Measurements from ENCODE around the gene NR3C1.

Gene NR3C1

GRCh38 chr5:143397302-143398052 is 6.0 kb downstream of the NR3C1 start:
- no peak for DNase-seq

- DNase-seq = no peak
Measured at GRCh38 chr5:143396353-143396940, 7.0 kb downstream of the NR3C1 start.

- DNase-seq = no peak
Measured at GRCh38 chr5:143395638-143396352, 7.7 kb downstream of the NR3C1 start.

GRCh38 chr5:143393524-143393923 is 10.0 kb downstream of the NR3C1 start:
- no peak for DNase-seq

GRCh38 chr5:143390941-143391340 is 12.5 kb downstream of the NR3C1 start:
- DNase-seq = no peak

- no peak for DNase-seq
Measured at GRCh38 chr5:143390258-143390657, 13.2 kb downstream of the NR3C1 start.

GRCh38 chr5:143386725-143387124 is 16.8 kb downstream of the NR3C1 start:
- DNase-seq = no peak

GRCh38 chr5:143384865-143385657 is 18.4 kb downstream of the NR3C1 start:
- DNase-seq = no peak

- DNase-seq = no peak
Measured at GRCh38 chr5:143383988-143384387, 19.5 kb downstream of the NR3C1 start.

GRCh38 chr5:143379606-143380005 is 23.9 kb downstream of the NR3C1 start:
- DNase-seq = no peak

GRCh38 chr5:143376911-143377813 is 26.3 kb downstream of the NR3C1 start:
- no peak for DNase-seq

- DNase-seq = no peak
Measured at GRCh38 chr5:143376195-143376779, 27.2 kb downstream of the NR3C1 start.

GRCh38 chr5:143374496-143375217 is 28.8 kb downstream of the NR3C1 start:
- DNase-seq = no peak

- DNase-seq = no peak
Measured at GRCh38 chr5:143373076-143373475, 30.4 kb downstream of the NR3C1 start.

- DNase-seq = no peak
Measured at GRCh38 chr5:143372187-143372829, 31.2 kb downstream of the NR3C1 start.

- DNase-seq = no peak
Measured at GRCh38 chr5:143370440-143370839, 33.0 kb downstream of the NR3C1 start.

GRCh38 chr5:143364061-143364460 is 39.4 kb downstream of the NR3C1 start:
- DNase-seq = no peak

- no peak for DNase-seq
Measured at GRCh38 chr5:143362664-143363227, 40.7 kb downstream of the NR3C1 start.

GRCh38 chr5:143361438-143361837 is 42.0 kb downstream of the NR3C1 start:
- DNase-seq = no peak

- no peak for DNase-seq
Measured at GRCh38 chr5:143360755-143361154, 42.7 kb downstream of the NR3C1 start.

Measured in CD4-positive, alpha-beta T cell treated with Interleukin-10 for 1 hour (primary cell).